ENCODE measurements around the gene PSMD12. TPM values are rescaled to one million over a fixed set of nuclear protein-coding genes. Genes with fewer than 3 reads are reported as not detected.

Gene PSMD12
- total and polyA plus RNA-seq, 2 donors from 2014 or later = 26.0 to 46.0 TPM

GRCh38 chr17:67375054-67375427, 8.7 kb upstream of the PSMD12 start:
- no peak for FAIRE-seq
- intact Hi-C loops (cut with DNase I) = loop anchor here (5.0 kb wide), 1 partner anchor 317 kb away; no protein-coding TSS in a partner anchor

GRCh38 chr17:67374329-67375053, 8.1 kb upstream of the PSMD12 start:
- Histone ChIP-seq H3K9ac (ENCODE audit: low read length in 3 of 3) (peak overlapping the region in 1 of 3 donors; percentile 22), H3K4me1 (ENCODE audit: control insufficient read depth in 2 of 3, insufficient read depth in 2 of 3, low read depth in 1 of 3, low read length in 3 of 3) (peaks cover 3 to 12% (median 6%) of the 10 kb centered on the region in 3 donors), H3K4me3 (ENCODE audit: low read length in 3 of 3) (no peak overlapping the region), H3K36me3 (ENCODE audit: control insufficient read depth in 2 of 3, insufficient read depth in 3 of 3, low read length in 3 of 3) (no peaks in the 10 kb centered on the region), H3K9me3 (ENCODE audit: control insufficient read depth in 2 of 3, insufficient read depth in 1 of 3, low read length in 3 of 3) (no peaks in the 10 kb centered on the region), H3K27me3 (ENCODE audit: control insufficient read depth, insufficient read depth, low read length) (no peaks in the 10 kb centered on the region), H3K27ac (ENCODE audit: low read depth in 2 of 2, low read length in 2 of 2) (no peak overlapping the region)
- peak; percentile 86 to 93 (median 87) for DNase-seq
- intact Hi-C loops (cut with DNase I) = loop anchor here (5.0 kb wide), 1 partner anchor 318 kb away; no protein-coding TSS in a partner anchor
- TF ChIP-seq CTCF (IDR thresholded peaks at IDR 0.05; ENCODE audit: borderline replicate concordance, extremely low read depth, insufficient read depth) = peak; percentile 93
- FAIRE-seq = no peak

More at GRCh38 chr17:67375054-67375427, 8.7 kb upstream of the PSMD12 start:
- TF ChIP-seq CTCF (IDR thresholded peaks at IDR 0.05; ENCODE audit: borderline replicate concordance, extremely low read depth, insufficient read depth) = no peak
- no peak overlapping the region for H3K4me3 ChIP-seq (ENCODE audit: low read length in 3 of 3)
- no peak overlapping the region for H3K9ac ChIP-seq (ENCODE audit: low read length in 3 of 3)
- no peaks in the 10 kb centered on the region for H3K27me3 ChIP-seq (ENCODE audit: control insufficient read depth, insufficient read depth, low read length)
- H3K4me1 ChIP-seq (ENCODE audit: control insufficient read depth in 2 of 3, insufficient read depth in 2 of 3, low read depth in 1 of 3, low read length in 3 of 3) = peaks cover 3 to 12% (median 6%) of the 10 kb centered on the region in 3 donors
- H3K27ac ChIP-seq (ENCODE audit: low read depth in 2 of 2, low read length in 2 of 2) = no peak overlapping the region
- no peak for DNase-seq
- H3K9me3 ChIP-seq (ENCODE audit: control insufficient read depth in 2 of 3, insufficient read depth in 1 of 3, low read length in 3 of 3) = no peaks in the 10 kb centered on the region
- no peaks in the 10 kb centered on the region for H3K36me3 ChIP-seq (ENCODE audit: control insufficient read depth in 2 of 3, insufficient read depth in 3 of 3, low read length in 3 of 3)

- H3K4me3 ChIP-seq (ENCODE audit: low read length in 3 of 3) = no peak overlapping the region
- H3K27me3 ChIP-seq (ENCODE audit: control insufficient read depth, insufficient read depth, low read length) = no peaks in the 10 kb centered on the region
- no peaks in the 10 kb centered on the region for H3K9me3 ChIP-seq (ENCODE audit: control insufficient read depth in 2 of 3, insufficient read depth in 1 of 3, low read length in 3 of 3)
- no peak overlapping the region for H3K27ac ChIP-seq (ENCODE audit: low read depth in 2 of 2, low read length in 2 of 2)
- intact Hi-C loops (cut with DNase I) = no loop called here
- H3K9ac ChIP-seq (ENCODE audit: low read length in 3 of 3) = no peak overlapping the region
- DNase-seq (no peak), FAIRE-seq (no peak)
- TF ChIP-seq CTCF (IDR thresholded peaks at IDR 0.05; ENCODE audit: borderline replicate concordance, extremely low read depth, insufficient read depth) = no peak
- H3K36me3 ChIP-seq (ENCODE audit: control insufficient read depth in 2 of 3, insufficient read depth in 3 of 3, low read length in 3 of 3) = no peaks in the 10 kb centered on the region
- H3K4me1 ChIP-seq (ENCODE audit: control insufficient read depth in 2 of 3, insufficient read depth in 2 of 3, low read depth in 1 of 3, low read length in 3 of 3) = peaks cover 3 to 8% (median 6%) of the 10 kb centered on the region in 3 donors
Observed at GRCh38 chr17:67372751-67373150, 6.4 kb upstream of the PSMD12 start.
